KBM-7 (cell line): Measurements from ENCODE around the gene RNF151.
A peak's percentile ranks its signal among the peaks of the same experiment; 100 is the strongest.
"Not testable (repeated sequence)": the region's sequence is repeated elsewhere in the genome, so short reads cannot be mapped to it uniquely, and the experiment has no call there.

Experiments used
- DNase-seq: peaks from one replicate; pipeline ENCODE4 v3.0.0-alpha.2; 2015
- in situ Hi-C: fragments of 300-500 bp; cut with MboI; formaldehyde crosslinking; loops from 2 replicates; pipeline ENCODE4 v1.14.3; 2020; ENCODE audit warnings: low sequenced_read_pairs, low pct_unique_long_range_greater_than_20kb, mixed read lengths

Gene RNF151

DNA sequence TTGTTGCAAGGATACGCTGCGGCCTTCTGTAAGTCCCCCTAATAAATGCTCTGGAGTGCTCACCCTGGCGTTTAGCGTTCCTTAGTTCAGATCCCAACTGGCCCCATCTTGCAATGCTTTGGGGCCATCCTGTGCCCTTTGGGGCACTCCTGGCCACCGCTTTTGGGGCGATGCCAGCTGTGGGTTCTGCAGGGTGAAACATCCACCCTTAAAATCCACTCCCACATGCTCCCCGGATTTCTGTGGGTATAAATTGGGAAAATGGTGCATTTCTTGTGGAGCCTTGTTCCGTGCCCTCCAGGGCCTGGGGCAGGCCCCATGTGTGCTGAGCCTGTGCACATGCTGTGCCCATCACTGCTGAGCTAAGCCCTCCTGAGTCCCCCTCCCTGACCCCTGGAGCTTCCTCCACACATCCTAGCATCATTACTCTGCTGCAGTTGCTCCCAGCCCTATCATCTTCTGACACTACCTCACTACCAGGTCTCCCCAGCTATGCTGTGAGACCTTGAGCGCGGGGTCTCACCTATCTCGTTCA lies 29.6 kb upstream of the RNF151 start:
- in situ Hi-C loops, result no loop called here
- no peak for DNase-seq

- DNase-seq, result no peak
- in situ Hi-C loops, result no loop called here
Observed at GRCh38 chr16:1938316-1938715, 28.3 kb upstream of the RNF151 start.

- no peak for DNase-seq
Observed at GRCh38 chr16:1938910-1939309, 27.7 kb upstream of the RNF151 start.

DNA sequence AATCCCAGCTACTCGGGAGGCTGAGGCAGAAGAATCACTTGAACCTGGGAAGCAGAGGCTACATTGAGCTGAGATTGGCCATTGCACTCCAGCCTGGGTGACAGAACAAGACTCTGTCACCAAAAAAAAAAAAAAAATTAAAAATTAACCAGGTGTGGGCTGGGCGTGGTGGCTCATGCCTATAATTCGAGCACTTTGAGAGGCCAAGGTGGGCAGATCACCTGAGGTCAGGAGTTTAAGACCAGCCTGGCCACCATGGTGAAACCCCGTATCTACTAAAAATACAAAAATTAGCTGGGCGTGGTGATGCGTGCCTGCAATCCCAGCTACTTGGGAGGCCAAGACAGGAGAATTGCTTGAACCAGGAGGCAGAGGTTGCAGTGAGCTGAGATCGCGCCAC lies 26.8 kb upstream of the RNF151 start:
- DNase-seq, in situ Hi-C loops: not testable (repeated sequence)

More at GRCh38 chr16:1938910-1939309, 27.7 kb upstream of the RNF151 start:
- in situ Hi-C loops, result no loop called here

GRCh38 chr16:1940273-1941161 lies 26.1 kb upstream of the RNF151 start:
- in situ Hi-C loops, result no loop called here
- no peak for DNase-seq

GRCh38 chr16:1941162-1942046 lies 25.3 kb upstream of the RNF151 start:
- in situ Hi-C loops, result no loop called here
- DNase-seq, result no peak

DNA sequence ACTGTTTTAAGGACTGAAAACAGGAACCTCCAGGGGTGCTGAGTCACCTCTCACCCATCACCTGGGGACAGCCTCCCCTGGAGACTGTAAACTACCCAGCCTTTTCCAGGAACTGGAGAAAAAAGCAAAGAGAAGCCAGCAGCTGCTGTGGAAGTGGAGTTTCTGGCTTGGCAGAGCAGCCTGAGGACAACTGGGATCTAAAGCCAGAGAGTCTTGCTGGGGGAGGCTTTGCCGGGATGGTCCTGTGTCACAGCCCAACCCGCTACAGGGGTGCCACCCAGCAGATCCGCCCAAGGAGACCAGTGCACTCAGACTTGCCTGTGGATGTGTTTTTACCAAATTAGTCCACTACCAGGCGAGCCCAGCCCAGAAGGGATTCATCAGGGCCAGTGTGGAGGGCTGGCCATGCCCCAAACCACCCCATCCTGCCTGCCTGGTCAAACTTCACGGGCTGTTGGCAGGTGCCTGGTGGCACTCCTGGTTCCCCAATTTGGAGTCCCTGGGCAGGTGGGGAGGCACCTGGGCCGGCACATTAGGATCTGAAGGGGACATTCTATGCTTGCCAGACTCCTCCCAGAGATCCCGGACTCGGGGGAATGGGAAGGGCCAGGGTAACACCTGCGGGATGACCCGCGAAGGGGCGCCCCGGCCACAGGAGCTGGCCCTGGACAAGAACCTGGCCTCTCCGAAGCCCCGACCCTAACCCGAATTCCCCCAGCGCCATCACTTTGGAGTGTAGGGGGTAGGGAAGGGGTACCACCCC lies 24.4 kb upstream of the RNF151 start:
- peak; percentile 81 for DNase-seq
- in situ Hi-C loops, result no loop called here

GRCh38 chr16:1942810-1943726 lies 23.6 kb upstream of the RNF151 start, which contains the start of gene MSRB1:
Gene MSRB1 (minus strand): TSS chr16:1943199. CDS start chr16:1943156, 43 bp downstream.
- in situ Hi-C loops, result no loop called here
- DNase-seq, result peak; percentile 95

DNA sequence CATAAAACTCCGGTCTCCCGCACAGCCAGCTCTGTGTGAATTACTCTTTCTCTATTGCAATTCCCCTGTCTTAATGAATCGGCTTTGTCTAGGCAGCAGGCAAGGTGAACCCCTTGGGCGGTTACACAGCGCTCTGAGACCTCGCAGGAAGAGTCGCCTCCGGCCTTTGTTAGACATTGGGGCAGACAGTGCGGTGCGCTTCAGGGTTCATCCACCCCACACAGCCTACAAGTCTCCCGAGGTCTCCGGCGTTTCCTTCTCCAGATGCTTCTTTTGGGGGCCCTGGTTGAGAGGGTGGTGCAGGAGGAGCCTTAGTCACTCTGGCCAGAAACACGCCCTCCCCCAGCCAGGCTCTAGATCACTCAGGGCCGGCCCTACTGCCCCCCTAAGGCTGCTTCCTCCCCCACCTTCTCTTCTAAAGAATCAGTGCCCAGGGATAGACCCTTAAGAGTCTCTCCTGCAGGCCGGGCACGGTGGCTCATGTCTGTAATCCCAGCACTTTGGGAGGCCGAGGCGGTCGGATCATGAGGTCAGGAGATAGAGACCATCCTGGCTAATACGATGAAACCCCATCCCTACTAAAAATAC lies 21.9 kb upstream of the RNF151 start:
- in situ Hi-C loops, result no loop called here
- DNase-seq, result no peak

DNA sequence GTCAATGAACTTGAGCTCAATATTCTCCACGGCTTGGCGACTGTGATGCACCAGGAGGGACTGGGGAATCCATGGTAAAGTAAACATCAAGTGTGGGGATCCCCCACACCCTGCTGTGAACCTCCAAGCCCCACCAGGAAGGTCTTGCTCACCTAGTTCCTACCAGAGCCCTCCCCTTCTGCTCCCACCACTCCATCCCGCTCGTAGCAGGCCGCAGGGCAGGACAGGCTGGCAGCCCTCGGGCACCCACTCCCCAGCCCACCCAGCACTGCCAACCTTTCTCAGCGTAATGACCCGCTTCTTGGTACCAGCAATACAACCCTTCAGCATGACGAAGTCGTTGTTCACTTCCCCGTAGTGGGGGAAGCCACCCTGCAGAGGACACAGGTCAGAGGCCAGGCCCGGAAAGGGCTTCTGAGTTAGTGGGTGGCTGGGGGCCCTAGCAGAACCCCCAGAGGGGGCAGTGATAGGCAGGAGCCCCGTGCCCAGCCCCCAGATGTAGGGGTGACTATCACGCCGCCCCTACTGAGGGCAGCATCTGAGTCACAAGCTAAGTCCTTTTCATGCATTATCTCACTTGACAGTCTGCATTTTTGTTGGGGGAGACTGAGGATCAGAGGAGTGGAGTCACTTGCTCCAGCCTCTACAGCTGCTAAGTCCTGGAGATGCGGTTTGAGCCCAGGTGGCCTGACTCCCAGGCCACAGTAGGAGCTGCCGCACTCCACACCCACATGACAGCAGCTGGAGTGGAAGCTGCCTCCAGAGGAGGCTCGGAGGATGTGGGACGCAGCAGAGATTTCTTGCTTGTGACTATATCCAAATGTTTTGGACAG lies 20.9 kb upstream of the RNF151 start:
- no peak for DNase-seq
- in situ Hi-C loops, result no loop called here

- in situ Hi-C loops, result no loop called here
- no peak for DNase-seq
Observed at GRCh38 chr16:1946495-1947368, 19.9 kb upstream of the RNF151 start.

- in situ Hi-C loops, result no loop called here
Observed at GRCh38 chr16:1947369-1947670, 19.3 kb upstream of the RNF151 start.

GRCh38 chr16:1949507-1949906 lies 17.1 kb upstream of the RNF151 start:
- in situ Hi-C loops, result no loop called here
- no peak for DNase-seq

More at GRCh38 chr16:1947369-1947670, 19.3 kb upstream of the RNF151 start:
- DNase-seq, result no peak

DNA sequence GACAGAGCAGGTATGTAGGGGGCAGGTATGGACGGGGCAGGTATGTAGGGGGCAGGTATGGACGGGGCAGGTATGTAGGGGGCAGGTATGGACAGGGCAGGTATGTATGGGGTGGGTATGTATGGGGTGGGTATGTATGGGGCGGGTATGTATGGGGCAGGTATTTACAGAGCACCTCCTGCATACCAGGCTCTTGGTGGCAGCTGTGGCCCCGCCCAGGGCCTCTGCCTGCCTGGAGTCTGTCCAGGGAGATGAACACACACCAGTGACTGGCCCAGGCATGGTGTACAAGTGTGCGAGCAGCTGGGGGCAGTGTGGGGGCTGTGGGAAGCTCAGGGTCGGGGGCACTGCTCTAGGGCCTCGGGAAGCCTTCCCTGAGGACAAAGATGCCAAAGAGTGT lies 16.6 kb upstream of the RNF151 start:
- no peak for DNase-seq
- in situ Hi-C loops, result no loop called here

- no peak for DNase-seq
- in situ Hi-C loops, result no loop called here
Observed at GRCh38 chr16:1950559-1950958, 16.1 kb upstream of the RNF151 start.

DNA sequence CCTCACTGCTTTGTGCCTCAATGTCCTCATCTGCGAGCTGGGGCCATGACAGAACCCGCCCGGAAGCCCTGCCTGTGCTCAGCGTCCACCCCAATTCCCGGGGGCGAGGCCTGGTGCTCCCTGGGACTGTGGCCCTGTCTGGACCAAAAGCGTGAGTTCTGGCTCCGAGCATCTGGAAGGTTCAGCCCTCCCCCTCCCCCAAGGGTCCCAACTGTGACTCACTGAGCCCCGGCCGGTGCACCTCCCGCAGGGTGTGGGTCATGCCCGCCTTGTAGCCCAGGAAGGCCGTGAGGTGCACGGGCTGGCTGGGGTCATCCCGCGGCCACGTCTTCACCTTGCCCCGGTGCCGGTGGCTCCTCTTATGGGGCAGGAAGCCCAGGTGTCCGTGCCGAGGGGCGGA lies 12.9 kb upstream of the RNF151 start:
- no peak for DNase-seq
- in situ Hi-C loops, result no loop called here
